GM12892 (cell line): Measurements from ENCODE around the gene FUNDC2.

ENCODE experiments used
- POLR2AphosphoS5 ChIP-seq: IDR thresholded peaks from 2 replicates; pipeline ENCODE4 v1.6.1; 2011; ENCODE audit warnings: low read depth, low read length, control low read depth
- TAF1 ChIP-seq: IDR thresholded peaks from 2 replicates; pipeline ENCODE4 v1.6.1; 2011; ENCODE audit warnings: low read depth, mild to moderate bottlenecking, control low read depth, low read length, borderline replicate concordance

DNA sequence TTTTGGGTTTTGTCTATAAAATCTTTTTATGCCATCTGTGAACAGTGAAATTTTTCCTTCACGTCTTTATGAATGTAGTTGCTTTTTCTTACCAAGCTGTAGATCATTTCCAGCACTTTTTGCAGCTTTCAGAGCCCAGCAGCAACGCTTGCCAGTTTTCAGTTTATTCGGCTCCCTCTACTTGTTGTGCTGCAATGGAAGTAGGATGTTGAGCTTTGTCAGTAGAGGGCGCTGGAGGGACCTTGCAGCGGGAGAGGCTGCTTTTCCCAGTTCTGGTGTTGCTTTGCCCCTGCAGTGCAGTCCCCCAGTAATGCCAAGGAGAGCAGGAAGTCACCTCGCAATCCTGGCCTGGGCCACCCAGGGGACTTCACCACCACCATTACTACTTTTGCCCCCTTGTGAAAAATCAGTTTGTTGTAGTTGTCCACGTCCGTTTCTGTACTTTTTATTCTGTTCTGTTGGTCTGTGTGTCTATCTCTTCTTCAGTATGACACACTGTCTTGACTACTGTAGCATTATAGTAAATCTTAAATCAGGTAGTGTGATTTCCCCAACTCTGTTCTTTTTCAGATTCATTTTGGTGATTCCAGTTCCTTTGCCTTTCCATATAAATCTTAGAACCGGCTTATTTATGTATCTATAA lies 22.5 kb downstream of the FUNDC2 start:
- TF ChIP-seq TAF1 (no peak), POLR2AphosphoS5 (no peak)
